Measurements from ENCODE around the gene SLC16A2.

DNA sequence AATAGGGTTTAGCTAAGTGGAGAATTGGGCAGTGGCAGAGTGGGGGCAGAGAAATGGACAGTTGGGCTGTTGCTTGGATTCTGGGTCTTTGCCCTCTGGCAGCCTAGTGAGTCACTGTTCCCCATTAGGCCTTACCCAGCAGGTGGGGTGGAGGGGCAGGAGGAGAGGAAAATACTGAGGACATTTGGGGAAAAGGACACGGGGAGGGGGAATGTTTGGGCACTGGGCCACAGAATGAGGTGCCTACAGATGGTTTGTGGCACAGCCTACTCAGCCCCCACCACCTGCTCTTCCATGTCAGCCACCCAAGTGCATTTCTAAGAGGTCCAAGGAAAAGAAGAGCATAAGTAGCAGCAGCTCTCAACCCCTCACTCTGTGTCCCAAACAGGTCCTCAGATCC, 13.0 kb downstream of the SLC16A2 start:
- TF ChIP-seq, protein P1, sequence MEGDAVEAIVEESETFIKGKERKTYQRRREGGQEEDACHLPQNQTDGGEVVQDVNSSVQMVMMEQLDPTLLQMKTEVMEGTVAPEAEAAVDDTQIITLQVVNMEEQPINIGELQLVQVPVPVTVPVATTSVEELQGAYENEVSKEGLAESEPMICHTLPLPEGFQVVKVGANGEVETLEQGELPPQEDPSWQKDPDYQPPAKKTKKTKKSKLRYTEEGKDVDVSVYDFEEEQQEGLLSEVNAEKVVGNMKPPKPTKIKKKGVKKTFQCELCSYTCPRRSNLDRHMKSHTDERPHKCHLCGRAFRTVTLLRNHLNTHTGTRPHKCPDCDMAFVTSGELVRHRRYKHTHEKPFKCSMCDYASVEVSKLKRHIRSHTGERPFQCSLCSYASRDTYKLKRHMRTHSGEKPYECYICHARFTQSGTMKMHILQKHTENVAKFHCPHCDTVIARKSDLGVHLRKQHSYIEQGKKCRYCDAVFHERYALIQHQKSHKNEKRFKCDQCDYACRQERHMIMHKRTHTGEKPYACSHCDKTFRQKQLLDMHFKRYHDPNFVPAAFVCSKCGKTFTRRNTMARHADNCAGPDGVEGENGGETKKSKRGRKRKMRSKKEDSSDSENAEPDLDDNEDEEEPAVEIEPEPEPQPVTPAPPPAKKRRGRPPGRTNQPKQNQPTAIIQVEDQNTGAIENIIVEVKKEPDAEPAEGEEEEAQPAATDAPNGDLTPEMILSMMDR (IDR thresholded peaks at IDR 0.05), result no peak
- TF ChIP-seq POLR2AphosphoS5 (IDR thresholded peaks at IDR 0.05) (no peak), POLR2A (IDR thresholded peaks at IDR 0.05) (no peak)
